Liver (tissue), 3 donors: ENCODE data around the gene CSF2RB.

Experiments
- JUND ChIP-seq, 2 donors: IDR thresholded peaks; 2 replicates each; pipeline ENCODE4 v1.6.1; 2016; ENCODE audit warnings: antibody characterized with exemption in 2 of 2
- NR2F2 ChIP-seq: IDR thresholded peaks from 2 replicates; pipeline ENCODE4 v1.6.1; 2016; ENCODE audit warnings: antibody characterized with exemption
- RXRA ChIP-seq, 2 donors: IDR thresholded peaks; 2 replicates each; pipeline ENCODE4 v1.6.1; 2017 to 2018; ENCODE audit warnings: antibody characterized with exemption in 2 of 2, mild to moderate bottlenecking in 1 of 2
- SP1 ChIP-seq: IDR thresholded peaks from 2 replicates; pipeline ENCODE4 v1.6.1; 2018; ENCODE audit warnings: antibody characterized with exemption, mild to moderate bottlenecking
- TAF1 ChIP-seq: conservative IDR thresholded peaks from 2 replicates; pipeline ENCODE4 v1.6.1; 2016; ENCODE audit warnings: antibody characterized with exemption, mild to moderate bottlenecking
- TF ChIP-seq, protein P1 (sequence below): IDR thresholded peaks from 2 replicates; pipeline ENCODE4 v1.6.1; 2016; ENCODE audit warnings: antibody characterized with exemption, mild to moderate bottlenecking
- TF ChIP-seq, protein P2 (sequence below): fragments of 150-350 bp; IDR thresholded peaks from 2 replicates; pipeline ENCODE4 v1.5.1; 2017; ENCODE audit warnings: improper control_type of control experiment, low read depth, low read length; ENCODE audit not compliant: missing input control
- TF ChIP-seq, protein P3 (sequence below): IDR thresholded peaks from 2 replicates; pipeline ENCODE4 v1.6.1; 2016; ENCODE audit warnings: antibody characterized with exemption
- TF ChIP-seq, protein P4 (sequence below): IDR thresholded peaks from 2 replicates; pipeline ENCODE4 v1.6.1; 2016; ENCODE audit warnings: antibody characterized with exemption
- donor health status: healthy.
- donor health status: healthy.

DNA sequence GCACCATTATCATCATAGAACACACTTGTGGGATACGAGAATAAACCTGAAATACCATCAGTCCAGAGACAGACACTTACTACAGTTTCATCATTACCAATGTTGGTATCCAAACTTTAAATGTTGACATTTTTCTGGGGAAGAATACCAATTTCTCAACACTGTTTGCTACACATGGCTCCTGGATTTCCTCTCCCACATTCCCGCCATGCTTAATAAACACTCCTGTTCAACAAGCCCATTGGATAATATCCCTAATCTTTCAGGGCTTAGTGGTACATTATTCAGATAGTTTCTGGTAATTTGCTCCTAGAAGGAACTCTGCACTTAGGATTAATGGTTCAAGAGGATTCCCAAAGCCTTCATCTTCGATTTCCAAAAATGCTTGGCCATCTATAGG lies 48.2 kb downstream of the CSF2RB start:
- TF ChIP-seq TAF1 (no peak), RXRA (IDR thresholded peaks at IDR 0.05) (no peak), JUND (IDR thresholded peaks at IDR 0.05) (no peak), SP1 (no peak), NR2F2 (no peak)
- TF ChIP-seq, protein P1, sequence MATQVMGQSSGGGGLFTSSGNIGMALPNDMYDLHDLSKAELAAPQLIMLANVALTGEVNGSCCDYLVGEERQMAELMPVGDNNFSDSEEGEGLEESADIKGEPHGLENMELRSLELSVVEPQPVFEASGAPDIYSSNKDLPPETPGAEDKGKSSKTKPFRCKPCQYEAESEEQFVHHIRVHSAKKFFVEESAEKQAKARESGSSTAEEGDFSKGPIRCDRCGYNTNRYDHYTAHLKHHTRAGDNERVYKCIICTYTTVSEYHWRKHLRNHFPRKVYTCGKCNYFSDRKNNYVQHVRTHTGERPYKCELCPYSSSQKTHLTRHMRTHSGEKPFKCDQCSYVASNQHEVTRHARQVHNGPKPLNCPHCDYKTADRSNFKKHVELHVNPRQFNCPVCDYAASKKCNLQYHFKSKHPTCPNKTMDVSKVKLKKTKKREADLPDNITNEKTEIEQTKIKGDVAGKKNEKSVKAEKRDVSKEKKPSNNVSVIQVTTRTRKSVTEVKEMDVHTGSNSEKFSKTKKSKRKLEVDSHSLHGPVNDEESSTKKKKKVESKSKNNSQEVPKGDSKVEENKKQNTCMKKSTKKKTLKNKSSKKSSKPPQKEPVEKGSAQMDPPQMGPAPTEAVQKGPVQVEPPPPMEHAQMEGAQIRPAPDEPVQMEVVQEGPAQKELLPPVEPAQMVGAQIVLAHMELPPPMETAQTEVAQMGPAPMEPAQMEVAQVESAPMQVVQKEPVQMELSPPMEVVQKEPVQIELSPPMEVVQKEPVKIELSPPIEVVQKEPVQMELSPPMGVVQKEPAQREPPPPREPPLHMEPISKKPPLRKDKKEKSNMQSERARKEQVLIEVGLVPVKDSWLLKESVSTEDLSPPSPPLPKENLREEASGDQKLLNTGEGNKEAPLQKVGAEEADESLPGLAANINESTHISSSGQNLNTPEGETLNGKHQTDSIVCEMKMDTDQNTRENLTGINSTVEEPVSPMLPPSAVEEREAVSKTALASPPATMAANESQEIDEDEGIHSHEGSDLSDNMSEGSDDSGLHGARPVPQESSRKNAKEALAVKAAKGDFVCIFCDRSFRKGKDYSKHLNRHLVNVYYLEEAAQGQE: no peak
- TF ChIP-seq, protein P2, sequence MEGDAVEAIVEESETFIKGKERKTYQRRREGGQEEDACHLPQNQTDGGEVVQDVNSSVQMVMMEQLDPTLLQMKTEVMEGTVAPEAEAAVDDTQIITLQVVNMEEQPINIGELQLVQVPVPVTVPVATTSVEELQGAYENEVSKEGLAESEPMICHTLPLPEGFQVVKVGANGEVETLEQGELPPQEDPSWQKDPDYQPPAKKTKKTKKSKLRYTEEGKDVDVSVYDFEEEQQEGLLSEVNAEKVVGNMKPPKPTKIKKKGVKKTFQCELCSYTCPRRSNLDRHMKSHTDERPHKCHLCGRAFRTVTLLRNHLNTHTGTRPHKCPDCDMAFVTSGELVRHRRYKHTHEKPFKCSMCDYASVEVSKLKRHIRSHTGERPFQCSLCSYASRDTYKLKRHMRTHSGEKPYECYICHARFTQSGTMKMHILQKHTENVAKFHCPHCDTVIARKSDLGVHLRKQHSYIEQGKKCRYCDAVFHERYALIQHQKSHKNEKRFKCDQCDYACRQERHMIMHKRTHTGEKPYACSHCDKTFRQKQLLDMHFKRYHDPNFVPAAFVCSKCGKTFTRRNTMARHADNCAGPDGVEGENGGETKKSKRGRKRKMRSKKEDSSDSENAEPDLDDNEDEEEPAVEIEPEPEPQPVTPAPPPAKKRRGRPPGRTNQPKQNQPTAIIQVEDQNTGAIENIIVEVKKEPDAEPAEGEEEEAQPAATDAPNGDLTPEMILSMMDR: no peak
- TF ChIP-seq, protein P3, sequence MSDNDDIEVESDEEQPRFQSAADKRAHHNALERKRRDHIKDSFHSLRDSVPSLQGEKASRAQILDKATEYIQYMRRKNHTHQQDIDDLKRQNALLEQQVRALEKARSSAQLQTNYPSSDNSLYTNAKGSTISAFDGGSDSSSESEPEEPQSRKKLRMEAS: no peak
- TF ChIP-seq, protein P4, sequence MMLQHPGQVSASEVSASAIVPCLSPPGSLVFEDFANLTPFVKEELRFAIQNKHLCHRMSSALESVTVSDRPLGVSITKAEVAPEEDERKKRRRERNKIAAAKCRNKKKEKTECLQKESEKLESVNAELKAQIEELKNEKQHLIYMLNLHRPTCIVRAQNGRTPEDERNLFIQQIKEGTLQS: no peak
